GM21423 (cell line): ENCODE measurements around the gene KAT2A.
"Not testable (repeated sequence)": the region's sequence is repeated elsewhere in the genome, so short reads cannot be mapped to it uniquely, and the experiment has no call there.

ENCODE experiments used
- ATAC-seq: cut with Tn5 transposase; IDR thresholded peaks from one replicate; pipeline ENCODE4 v1.9.1; 2021; ENCODE audit warnings: mild to moderate bottlenecking, moderate library complexity; ENCODE audit not compliant: unreplicated experiment

The KAT2A gene

DNA sequence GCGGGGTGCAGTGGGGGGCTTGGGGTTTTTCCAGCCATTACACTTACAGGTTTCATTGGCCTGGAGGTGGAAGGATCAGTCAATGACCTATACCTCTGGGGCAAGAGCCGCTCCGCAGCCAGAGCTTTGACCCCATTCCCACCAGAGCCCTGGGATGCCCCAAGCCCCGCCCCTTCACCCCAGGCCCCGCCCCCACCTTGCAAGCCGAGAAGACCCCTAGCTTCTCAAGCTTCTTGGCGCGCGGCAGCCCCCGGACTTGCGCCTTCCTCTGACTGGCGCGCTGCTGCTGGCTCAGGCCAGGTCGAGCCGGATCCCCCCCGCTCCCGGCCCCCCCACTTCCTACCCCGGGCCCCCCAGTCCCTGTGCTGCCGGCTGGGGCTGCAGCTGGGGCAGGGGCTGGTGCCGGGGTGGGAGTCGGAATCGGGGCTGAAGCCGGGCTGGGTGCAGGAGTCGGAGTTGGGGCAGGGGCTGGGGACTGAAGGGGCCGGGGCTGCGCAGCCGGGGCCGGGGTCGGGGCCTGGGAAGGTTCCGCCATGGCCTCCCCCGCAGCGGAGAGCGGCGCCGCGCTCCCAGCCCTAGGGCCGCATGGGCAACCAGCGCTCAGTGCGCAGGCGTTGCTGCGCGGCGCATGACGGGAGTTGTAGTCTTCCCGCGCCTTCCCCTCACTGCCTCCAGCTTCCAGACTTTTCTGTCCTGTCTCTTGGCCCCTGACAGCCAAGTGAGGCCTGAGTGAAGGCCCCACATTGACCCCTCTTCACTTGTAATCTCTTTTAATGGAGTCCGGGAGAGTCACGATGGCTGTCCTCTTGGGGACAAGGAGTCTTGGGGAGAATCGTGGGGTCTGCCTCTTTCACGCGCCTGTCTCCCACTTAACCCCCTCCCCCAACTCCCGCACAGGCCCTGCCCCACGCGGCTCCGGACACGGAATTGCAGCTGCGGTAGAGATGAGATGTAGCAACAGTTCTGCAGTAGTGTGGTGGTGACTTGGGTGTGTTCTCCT lies at the start of gene KAT2A:
Gene KAT2A (minus strand): TSS at position 598 of the 1,000 bp plus-strand sequence. CDS start 63 bp downstream, at position 535.
- peak; percentile 78 for ATAC-seq

DNA sequence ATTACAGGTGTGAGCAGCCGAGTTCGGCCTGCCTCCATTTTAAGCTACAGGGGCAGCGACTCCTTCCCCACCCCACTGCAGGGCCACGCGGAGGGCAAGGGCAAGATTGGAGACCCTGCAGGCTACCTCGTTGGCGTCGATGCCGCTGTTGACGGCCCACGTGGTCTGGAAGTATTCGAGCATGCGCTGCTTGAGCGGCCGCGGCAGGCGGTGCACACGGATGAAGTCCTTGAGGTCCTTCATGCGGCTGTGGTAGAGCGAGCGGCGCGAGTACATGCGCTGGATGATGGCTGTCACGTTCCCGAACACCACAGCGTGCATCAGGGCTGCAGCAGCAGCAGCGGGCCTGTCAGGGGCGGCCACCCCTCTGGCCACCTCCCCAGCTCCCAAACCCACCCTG lies 48.2 kb upstream of the KAT2A start:
- ATAC-seq, result no peak

DNA sequence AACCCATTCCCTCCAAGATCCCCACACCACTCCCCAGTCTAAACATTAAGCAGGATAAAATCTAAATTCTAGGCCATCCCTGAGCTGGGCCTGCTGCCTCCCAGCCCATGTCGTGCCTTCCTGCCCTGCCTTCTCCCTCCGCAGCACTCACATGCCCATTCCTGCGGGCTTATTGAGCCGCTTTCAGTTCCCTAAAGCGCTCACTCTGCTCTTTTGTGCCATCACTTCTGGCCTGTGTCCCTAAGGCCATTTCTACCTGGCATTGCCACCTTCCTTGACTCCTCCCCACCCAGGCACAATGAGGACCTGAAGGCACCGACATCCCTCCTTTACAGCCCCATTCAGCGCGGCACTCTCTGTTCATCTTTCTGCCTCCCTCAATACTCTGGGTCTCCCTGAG lies 46.6 kb upstream of the KAT2A start:
- no peak for ATAC-seq

DNA sequence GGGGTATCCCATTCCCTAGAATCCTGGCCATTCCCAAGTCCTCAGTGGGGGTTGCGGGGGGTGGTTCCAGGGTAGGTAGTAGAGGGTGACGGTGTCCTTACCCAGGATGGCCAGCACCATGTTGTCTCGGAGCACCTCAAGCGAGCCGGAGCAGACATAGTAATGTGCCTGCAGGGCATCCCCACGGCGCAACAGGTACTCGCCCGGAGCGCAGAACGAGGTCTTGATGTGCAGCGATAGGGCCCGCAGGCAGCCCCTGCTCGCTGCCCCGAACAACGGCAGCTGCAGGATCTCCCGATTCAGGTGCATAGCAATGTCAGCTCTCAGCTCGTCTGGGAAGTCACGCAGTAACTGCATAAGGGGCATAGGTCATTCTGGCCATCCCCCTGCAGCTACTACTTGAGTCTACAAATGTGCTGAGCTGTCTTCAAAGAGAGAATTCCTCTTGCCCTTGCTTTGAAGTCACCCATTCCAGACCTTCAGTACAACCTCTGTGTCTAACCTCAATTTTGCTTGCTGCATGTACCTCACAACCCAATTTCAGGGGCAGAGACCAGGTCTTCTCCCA lies 45.1 kb upstream of the KAT2A start:
- no peak for ATAC-seq

DNA sequence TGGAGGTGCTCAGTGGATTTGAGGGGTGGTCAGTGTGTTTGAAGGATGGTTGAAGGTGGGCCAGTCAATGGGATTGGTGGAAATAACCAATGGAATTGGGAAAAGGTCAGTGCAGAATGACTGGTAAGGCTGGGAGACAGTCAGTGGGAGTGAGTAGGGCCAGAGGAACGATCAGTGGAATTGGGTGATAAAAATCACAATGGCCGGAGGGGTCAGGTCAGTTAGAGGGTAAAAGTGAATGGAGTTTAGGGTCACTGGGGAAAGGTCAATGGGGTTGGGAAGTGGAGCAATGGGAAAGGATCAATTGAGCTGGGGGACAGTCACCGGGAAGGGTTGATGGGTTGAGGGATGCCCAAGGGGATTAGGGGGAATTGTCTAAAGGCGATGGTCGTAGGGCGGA lies 44.6 kb upstream of the KAT2A start:
- no peak for ATAC-seq

DNA sequence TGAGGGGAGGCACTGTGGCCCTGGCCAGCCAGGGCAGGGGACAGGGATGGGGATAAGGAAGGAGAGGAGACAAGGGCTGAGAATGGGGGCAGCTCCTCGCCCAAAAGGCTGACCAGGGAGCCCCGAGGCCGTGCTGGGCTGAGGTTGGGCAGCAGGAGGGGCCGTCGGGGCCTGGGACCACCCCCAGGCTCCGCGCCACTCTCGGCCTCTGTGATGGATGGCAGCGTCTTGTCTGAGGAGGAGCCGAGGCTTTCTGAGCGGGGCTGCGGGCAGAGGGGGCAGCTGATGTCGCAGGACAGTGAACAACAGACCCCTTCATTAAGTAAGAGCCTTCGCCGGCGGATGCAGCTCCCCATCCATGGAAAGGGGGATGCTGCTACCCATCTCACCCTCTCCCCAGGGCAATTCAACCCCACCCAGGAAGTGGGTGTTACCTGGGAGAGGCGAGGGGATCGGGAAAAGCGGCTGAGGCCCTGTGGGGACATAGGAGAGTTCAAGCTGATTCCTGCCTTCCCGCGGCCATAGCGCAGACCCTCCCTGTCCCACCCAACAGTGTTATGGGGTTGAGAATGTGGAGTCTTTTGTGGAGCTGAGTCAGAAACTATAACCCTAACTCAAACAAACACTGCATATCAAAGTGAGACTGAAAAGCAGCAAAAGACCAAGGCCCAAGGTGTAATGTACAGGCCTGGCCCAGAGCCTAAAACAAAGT lies 42.7 kb upstream of the KAT2A start:
- ATAC-seq, result no peak

DNA sequence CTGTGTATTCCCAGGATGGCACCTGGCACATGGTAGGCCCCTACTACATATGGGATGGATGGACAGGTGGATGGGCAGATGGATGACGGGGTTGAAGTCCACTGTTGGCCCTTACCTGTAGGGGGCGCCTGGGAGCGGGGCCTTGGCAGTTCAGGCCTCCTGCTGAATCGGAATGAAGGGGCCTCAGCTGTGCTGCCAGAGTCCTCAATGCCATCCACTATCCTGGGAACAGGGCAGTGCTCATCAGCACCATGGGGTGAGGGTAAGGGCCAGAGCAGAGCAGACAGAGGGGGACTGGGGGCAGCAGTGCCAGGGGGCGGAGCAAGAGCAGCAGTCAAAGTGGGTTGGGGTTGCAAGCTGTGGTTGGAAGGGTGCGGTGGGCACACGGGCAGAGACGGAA lies 41.9 kb upstream of the KAT2A start:
- ATAC-seq, result no peak

DNA sequence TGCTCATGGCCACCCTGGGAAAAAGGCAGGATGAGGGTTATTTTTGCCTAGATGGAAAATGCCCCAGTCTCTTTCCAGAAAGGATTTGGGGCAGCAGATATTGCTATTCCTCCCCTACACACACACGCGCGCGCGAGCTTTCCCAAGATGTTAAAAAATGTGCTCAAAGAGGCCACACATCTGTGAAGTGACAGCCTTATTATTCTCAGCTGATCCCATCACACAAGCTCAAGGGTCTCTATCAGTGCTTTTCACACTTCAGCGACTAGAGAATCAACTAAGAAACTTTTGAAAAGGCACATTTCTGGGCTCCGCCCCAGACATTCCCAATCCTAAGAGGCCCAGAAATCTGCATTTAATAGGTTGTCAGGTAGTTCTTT lies 39.4 kb upstream of the KAT2A start:
- ATAC-seq, result no peak

DNA sequence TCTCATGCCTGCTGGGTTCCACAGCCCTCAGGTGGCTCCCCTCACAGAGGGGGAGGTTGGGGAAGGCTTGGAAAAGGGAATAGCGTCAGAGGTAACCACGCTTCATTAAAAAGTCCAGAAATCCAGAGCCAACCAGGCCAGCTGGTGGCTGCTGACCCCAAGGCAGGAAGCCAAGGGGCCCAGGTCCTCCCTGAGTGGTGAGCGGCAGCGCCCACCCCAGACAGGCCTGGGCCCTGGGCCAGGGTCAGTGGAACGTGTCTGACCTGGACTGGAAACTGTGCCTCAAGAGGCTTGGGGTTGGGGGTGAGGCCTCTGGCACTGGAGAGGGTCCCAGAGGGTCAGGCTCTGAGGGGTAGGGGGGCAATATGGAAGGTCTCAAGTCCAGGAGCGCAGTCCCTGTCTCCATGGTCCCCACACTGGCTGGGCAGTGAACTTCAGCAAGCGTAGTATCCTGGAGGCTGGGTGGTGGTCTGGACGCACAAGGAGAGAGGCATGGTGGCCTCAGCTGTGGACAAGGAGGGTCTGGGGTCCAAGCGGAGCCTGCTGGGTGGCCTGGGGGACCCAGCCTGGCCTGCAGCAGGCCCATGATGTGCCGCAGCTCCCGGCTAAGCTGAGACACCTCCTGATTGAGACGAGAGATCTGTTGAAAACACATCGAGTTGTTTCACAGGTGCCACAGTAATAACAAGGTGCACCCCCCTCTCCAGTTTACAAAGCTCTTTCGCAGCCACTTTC lies 38.8 kb upstream of the KAT2A start:
- ATAC-seq, result no peak

DNA sequence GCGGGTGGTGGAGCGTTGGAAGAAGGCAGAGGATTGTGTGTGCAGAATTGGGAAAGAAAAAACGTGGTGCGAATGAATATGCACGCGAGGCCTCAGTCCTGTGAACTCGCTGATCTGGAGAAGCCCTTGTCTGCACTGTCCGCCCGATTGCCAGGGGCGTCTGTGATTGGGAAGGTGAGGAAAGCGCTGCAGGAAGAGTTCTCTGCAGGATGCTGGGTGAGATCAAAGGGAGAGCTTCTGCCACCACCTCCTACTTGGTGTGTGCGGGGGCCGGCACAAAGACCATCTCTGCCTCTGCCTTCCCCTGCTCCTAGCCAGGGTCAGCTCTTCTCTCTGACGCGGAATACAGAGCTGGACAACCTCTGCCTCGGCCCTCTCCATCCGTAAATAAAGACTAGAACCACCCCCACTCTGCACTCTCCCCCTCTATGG lies 34.5 kb upstream of the KAT2A start:
- ATAC-seq, result no peak

DNA sequence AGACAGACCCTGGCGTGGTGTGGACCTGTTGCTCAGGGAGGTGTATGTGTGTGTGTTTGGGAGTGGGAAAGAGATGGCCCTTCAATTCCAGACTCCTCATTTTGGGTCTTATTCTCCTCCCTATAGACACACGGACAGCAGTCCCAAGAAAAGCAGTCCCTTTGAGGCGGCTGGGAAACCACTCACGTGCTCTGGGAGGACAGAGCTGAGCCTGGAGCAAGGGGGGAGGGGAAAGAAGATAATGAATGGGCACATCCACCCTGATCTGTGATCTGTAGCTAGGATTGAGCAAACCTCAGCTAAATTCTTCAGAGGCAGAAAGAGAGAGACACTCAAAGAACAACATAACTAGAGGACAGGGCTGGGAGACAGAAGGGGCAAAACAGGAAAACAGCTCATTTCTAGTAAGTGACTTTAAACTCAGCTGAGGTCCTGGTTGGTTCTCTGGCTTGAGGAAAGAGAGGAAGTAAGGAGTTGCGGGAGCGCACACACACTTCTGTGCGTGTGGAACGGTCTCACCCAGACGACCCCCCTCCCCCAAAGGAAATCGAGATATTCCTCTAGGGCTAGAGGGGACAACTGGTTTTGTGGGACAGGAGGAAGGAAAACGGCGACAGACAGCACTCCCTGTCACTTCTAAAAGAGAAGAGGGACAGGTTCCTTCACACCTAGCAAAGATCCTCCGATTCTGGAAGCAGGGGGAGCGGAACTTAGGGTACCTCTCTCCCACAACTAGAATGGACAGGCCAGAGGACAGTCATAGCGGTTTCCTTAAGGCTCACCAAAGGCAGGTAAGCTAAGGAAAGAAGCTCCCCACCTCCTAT lies 33.0 kb upstream of the KAT2A start:
- ATAC-seq, result no peak

DNA sequence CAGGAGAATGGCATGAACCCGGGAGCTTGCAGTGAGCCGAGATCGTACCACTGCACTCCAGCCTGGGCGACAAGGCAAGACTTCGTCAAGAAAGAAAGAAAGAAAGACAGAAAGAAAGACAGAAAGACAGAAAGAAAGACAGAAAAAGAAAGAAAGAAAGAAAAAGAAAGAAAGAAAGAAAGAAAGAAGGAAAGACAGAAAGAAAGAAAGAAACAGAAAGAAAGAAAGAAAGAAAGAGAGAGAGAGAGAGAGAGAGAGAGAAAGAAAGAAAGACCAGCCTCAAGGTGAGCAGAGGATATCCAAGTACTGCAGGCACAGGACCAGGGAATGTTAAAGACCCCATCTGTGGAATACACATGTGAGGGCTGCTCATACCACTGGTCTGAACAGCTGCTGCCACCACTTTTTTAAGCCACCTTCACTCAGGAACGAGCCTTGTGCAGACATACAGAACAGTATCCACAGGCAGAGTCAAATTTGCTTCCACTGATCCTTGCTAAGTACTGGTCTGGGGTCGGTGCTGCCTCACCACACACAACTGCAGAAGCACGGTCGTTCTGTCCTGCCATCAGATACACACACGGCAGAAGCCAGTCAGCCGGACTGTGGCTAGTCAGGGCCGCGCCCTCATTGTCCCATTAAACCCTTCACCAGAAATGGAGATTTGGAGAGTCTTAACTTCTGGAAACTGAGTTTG lies 25.9 kb upstream of the KAT2A start:
- ATAC-seq, result no peak

DNA sequence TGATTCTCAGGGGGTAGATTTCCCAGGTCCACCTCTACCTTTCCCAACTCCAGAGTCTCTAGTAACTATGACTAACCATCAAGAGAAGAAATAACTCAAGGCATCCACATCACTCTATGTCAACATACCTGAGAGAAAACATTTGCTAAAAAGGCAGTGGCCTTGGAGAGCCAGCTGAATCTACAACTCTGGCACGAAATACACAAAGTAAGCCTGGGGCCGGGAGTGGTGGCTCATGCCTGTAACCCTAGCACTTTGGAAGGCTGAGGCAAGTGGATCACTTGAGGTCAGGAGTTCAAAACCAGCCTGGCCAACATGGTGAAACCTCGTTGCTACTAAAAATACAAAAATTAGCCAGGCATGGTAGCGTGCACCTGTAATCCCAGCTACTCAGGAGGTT lies 22.0 kb upstream of the KAT2A start:
- not testable (repeated sequence) for ATAC-seq

DNA sequence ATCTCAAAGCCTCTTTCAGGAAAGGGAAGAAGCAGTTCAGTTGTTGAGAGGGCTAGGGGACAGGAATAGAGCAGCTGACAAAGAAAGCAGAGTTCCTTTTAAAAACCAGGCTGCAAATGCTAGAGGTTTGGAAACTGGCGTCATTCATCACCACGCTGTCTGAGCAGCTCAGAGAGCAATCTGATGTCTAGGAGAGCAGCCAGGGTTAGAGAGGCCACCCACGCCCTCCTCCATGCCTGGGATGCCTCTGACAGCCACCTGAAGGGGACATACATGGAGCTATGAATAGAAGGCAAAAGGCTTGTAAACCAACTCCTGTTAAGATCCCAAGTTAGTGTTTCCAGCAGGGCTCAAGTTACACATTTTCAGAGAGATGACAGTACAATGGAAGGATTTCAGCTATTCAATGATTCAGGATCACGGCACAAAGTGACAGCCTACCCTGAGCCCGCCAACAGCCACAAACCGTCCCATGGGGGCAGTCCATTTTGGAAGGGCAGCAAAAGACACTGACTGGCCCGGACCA lies 21.3 kb upstream of the KAT2A start:
- ATAC-seq, result no peak

DNA sequence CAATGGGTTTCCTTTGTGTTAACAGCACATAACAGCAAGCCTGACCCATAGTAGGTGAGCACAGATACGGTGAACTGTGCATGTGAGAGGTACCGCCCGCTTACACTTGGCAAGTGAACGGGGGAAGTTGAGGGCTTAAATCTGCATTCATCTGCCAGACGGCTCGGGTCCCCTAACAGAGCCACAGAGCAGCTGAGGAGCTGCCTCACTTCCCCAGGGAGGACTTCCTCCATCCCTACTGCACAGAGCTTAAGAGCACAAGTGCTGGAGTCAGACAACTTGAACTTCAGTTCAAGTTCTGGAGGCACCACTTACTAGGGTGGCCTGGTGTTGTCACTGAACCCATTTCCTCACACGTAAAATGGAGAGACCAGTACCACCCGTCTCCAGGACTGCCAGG lies 20.2 kb upstream of the KAT2A start:
- ATAC-seq, result no peak

DNA sequence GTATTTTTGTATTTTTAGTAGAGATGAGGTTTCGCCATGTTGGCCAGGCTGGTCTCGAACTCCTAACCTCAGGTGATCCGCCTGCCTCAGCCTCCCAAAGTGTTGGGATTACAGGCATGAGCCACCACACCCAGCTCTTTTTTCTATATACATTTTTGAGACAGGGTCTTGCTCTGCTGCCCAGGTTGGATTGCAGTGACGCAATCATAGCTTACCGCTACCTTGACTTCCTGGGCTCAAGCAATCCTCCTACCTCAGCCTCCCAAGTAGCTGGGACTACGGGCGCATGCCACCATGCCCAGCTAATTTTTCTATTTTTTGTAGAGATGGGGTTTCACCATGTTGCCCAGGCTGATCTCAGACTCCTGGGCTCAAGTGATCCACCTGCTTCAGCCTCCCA lies 19.5 kb upstream of the KAT2A start:
- ATAC-seq, result not testable (repeated sequence)

DNA sequence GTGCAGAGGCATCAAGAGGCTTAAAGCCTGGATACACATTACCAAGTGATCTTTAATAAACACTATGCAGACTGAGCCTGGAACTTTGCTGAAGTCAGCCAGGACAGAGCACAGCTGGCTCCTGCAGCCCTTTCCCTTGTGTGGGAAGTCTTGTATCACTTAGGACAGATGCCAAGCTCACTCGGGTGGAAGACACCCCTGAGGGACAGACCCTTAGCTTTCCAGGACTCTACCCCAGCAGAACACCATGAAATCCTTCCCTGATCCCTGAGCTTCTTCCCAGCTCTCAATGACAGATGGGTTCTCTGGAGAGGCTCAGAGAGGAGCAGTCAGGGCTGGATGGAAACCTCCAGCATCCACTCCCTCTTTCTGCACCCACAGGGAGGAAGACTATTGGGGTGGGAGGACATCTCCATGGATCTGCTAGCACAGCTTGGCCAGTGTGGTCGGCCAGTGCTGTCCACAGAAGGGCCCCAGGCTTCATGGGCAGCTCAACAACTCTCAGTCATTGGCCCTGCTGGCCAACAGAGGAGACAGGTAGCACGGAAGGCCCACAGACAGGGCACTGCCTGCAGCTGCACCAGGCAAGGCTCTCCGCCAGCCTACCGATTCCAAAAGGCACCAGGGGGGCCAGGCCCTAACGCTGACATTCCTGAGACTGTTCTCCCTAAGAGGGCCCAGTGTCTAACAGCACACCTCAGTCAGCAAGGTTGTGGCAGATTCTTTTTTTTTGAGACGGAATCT lies 17.8 kb upstream of the KAT2A start:
- no peak for ATAC-seq

DNA sequence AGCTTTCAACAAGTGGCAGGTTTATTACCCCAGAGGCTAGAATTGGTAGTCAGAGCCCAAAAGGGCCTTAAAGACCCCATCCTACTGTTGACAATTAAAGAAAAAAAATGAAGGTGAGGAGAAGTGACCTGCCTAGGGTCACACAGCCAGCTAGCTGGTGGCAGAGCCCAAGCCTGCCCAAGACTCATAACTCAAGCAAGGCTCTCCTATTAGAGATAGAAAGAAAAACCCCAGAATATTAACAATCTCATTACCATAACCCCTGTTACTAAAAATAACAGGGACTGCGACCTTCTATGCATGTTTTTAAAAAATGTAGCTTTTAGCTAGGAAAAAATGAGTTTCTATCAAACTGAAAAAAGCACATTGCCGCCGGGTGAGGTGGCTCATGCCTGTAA lies 15.5 kb upstream of the KAT2A start:
- no peak for ATAC-seq
